NCI-H1694 (cell line): ENCODE results near the gene MYL4.
"Not testable (repeated sequence)": the region's sequence is repeated elsewhere in the genome, so short reads cannot be mapped to it uniquely, and the experiment has no call there.

Experiments used
- DNase-seq: peaks from one replicate; lab custom pipeline; 2025; lab: John Stamatoyannopoulos, UW

MYL4 gene

GRCh38 chr17:47243737-47244598 is 34.8 kb downstream of the MYL4 start:
- DNase-seq: no peak

- no peak for DNase-seq
Observed at GRCh38 chr17:47244697-47245096, 35.5 kb downstream of the MYL4 start.

- no peak for DNase-seq
Observed at GRCh38 chr17:47246120-47246519, 37.0 kb downstream of the MYL4 start.

- no peak for DNase-seq
Observed at GRCh38 chr17:47250855-47251254, 41.7 kb downstream of the MYL4 start.

- no peak for DNase-seq
Observed at GRCh38 chr17:47251421-47251940, 42.3 kb downstream of the MYL4 start.

GRCh38 chr17:47252209-47252608 is 43.1 kb downstream of the MYL4 start:
- DNase-seq: no peak

- no peak for DNase-seq
Observed at GRCh38 chr17:47252766-47253512, 43.8 kb downstream of the MYL4 start.

GRCh38 chr17:47253541-47254402 is 44.6 kb downstream of the MYL4 start, which contains the start of gene ITGB3:
Gene ITGB3 (plus strand): TSS chr17:47253827. CDS start chr17:47253862, 35 bp downstream.
- DNase-seq: peak; percentile 41

- DNase-seq: no peak
Observed at GRCh38 chr17:47254403-47254943, 45.3 kb downstream of the MYL4 start.

GRCh38 chr17:47257651-47258339 is 48.6 kb downstream of the MYL4 start:
- no peak for DNase-seq

- DNase-seq: no peak
Observed at GRCh38 chr17:47262586-47262985, 53.4 kb downstream of the MYL4 start.

- DNase-seq: no peak
Observed at GRCh38 chr17:47264166-47264565, 55.0 kb downstream of the MYL4 start.

GRCh38 chr17:47265983-47266541 is 56.9 kb downstream of the MYL4 start:
- no peak for DNase-seq

- DNase-seq: no peak
Observed at GRCh38 chr17:47266782-47267181, 57.6 kb downstream of the MYL4 start.

GRCh38 chr17:47267354-47267828 is 58.2 kb downstream of the MYL4 start:
- no peak for DNase-seq

- not testable (repeated sequence) for DNase-seq
Observed at GRCh38 chr17:47268964-47269363, 59.8 kb downstream of the MYL4 start.

- not testable (repeated sequence) for DNase-seq
Observed at GRCh38 chr17:47269561-47270280, 60.6 kb downstream of the MYL4 start.

GRCh38 chr17:47270946-47271705 is 62.0 kb downstream of the MYL4 start:
- DNase-seq: no peak

GRCh38 chr17:47272491-47272890 is 63.3 kb downstream of the MYL4 start:
- DNase-seq: no peak
